WERI-Rb-1 (cell line): ENCODE measurements around the gene PRSS38.
"Not testable (repeated sequence)": the region's sequence is repeated elsewhere in the genome, so short reads cannot be mapped to it uniquely, and the experiment has no call there.

Experiments used
- DNase-seq: peaks from one replicate; pipeline ENCODE4 v3.0.0-alpha.2; 2020
- H3K27ac ChIP-seq: fragments of 250-450 bp; sonication (Bioruptor Pico); 2 replicates; pipeline ENCODE4 v1.5.1; 2020; ENCODE audit warnings: mild to moderate bottlenecking, moderate library complexity
- H3K27me3 ChIP-seq: fragments of 250-450 bp; sonication (Bioruptor Pico); 2 replicates; pipeline ENCODE4 v1.5.1; 2021; ENCODE audit warnings: mild to moderate bottlenecking, low read depth, moderate library complexity; ENCODE audit not compliant: insufficient read depth, severe bottlenecking
- H3K36me3 ChIP-seq: fragments of 250-450 bp; sonication (Bioruptor Pico); 2 replicates; pipeline ENCODE4 v1.5.1; 2020; ENCODE audit warnings: mild to moderate bottlenecking, moderate library complexity
- H3K4me3 ChIP-seq: 2 replicates; pipeline ENCODE4 v1.5.1; 2011; ENCODE audit warnings: low read depth, mild to moderate bottlenecking, control low read depth, low read length
- H3K9me3 ChIP-seq: fragments of 250-450 bp; sonication (Bioruptor Pico); 2 replicates; pipeline ENCODE4 v1.5.1; 2021; ENCODE audit warnings: mild to moderate bottlenecking, moderate library complexity; ENCODE audit not compliant: severe bottlenecking
- CTCF ChIP-seq: IDR thresholded peaks from 2 replicates; pipeline ENCODE4 v1.5.1; 2011; ENCODE audit warnings: low read depth, mild to moderate bottlenecking, control low read depth, inconsistent platforms, low read length

The PRSS38 gene

DNA sequence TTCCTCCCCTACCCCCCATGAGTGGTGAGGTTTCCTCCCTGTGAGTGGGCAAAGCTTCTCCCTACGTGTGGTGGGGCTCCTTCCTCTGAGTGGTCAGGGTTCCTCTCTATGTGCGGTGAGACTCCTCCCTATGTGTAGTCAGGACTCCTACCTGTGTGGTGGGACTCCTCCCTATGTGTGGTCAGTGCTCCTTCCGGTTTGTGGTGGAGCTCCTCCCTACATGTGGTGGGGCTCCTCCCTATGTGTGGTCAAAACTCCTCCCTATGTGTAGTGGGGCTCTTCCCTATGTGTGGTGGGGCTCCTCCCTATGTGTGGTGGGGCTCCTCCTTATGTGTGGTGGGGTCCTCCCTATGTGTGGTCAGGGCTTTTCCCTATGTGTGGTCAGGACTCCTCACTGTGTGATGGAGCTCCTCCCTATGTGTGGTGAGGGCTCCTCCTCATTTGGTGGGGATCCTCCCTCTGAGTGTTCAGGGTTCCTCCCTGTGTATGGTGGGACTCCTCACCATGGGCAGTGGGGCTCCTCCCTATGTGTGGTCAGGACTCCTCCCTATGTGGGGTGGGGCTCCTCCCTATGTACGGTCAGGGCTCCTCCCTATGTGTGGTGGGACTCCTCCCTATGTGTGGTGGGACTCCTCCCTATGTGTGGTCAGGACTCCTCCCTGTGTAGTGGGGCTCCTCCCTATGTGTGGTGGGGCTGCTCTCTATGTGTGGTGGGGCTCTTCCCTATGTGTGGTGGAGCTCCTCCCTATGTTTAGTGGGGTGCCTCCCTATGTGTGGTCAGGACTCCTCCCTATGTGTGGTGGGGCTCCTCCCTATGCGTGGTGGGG, 29.1 kb downstream of the PRSS38 start:
- H3K27ac ChIP-seq: no peak overlapping the region
- no peak for TF ChIP-seq CTCF
- no peaks in the 10 kb centered on the region for H3K27me3 ChIP-seq
- no peak overlapping the region for H3K4me3 ChIP-seq
- H3K36me3 ChIP-seq: no peaks in the 10 kb centered on the region
- H3K9me3 ChIP-seq: no peaks in the 10 kb centered on the region
- no peak for DNase-seq

DNA sequence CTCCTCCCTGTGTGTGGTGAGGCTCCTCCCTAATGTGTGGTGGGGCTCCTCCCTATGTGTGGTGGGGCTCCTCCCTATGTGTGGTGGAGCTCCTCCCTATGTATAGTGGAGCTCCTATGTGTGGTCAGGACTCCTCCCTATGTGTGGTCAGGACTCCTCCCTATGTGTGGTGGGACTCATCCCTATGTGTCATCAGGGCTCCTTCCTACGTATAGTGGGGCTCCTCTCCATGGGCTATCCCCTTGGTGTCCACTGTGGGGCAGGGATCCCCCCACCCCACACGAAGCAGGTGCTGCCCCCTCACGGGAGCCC, 29.6 kb downstream of the PRSS38 start:
- H3K9me3 ChIP-seq: no peaks in the 10 kb centered on the region
- DNase-seq: no peak
- no peaks in the 10 kb centered on the region for H3K36me3 ChIP-seq
- no peak overlapping the region for H3K4me3 ChIP-seq
- H3K27me3 ChIP-seq: no peaks in the 10 kb centered on the region
- H3K27ac ChIP-seq: no peak overlapping the region
- no peak for TF ChIP-seq CTCF

DNA sequence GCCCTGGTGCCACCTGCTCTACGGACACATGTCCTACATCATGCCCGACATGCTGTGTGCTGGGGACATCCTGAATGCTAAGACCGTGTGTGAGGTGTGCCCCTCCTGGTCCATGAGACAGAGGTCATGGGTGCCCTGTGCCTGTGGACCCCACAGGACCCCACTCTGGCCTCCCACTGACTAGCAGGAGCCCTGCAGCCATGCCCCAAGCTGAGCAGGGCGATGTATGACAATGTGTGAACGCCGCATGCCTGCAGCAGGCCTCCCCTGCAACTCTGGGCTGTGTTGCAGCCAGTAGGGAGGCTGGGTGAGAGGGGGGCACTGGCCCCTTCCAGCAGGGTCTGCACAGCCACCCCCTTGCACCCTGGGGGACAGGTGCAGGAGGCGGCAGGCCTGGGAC, 30.0 kb downstream of the PRSS38 start:
- Histone ChIP-seq H3K36me3 (no peaks in the 10 kb centered on the region), H3K9me3 (no peaks in the 10 kb centered on the region), H3K4me3 (no peak overlapping the region), H3K27me3 (no peaks in the 10 kb centered on the region), H3K27ac (no peak overlapping the region)
- no peak for TF ChIP-seq CTCF
- DNase-seq: no peak

DNA sequence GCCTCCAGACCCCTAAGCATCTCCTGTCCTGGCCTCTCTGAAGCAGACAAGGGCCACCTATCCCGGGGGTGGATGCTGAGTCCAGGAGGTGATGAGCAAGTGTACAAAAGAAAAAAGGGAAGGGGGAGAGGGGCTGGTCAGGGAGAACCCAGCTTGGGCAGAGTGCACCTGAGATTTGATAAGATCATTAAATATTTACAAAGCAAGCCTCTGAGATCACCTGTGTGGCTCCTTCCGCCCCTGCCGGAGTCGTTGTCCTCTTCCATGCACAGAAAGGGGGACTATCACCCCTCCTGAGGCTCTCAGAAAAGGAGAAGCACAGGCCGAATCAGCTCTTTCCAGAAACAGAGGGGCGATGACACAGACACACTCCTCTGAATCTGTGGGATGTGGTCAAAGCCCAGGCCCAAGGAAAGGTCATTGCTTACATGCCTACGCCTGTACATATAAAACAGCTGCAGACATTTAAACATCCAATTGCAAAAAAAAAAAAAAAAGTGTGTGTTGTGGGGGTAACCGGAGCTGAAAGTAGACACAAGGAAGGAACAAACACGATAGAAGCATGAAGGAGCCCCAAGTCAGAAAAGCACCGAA, 30.9 kb downstream of the PRSS38 start:
- Histone ChIP-seq H3K27ac (no peak overlapping the region), H3K36me3 (no peaks in the 10 kb centered on the region), H3K9me3 (no peaks in the 10 kb centered on the region), H3K4me3 (no peak overlapping the region), H3K27me3 (no peaks in the 10 kb centered on the region)
- DNase-seq: no peak
- no peak for TF ChIP-seq CTCF

DNA sequence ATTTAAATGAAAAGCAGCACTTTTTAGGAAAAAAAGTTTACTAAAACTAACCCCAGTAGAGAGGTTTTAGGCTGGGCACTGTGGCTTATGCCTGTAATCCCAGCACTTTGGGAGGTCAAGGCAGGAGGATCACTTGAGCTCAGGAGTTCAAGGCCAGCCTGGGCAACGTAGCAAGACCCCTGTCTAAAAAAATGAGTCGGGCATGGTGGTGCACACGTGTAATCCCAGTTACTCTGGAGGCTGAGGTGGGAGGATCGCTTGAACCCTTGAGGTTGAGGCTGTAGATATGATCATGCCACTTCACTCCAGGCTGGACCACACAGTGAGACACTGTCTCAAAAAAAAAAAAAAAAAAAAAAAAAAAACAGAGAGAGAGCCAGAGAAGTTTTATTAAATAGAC, 31.6 kb downstream of the PRSS38 start:
- not testable (repeated sequence) for H3K36me3 ChIP-seq, DNase-seq, H3K27me3 ChIP-seq, H3K9me3 ChIP-seq, H3K4me3 ChIP-seq, H3K27ac ChIP-seq

DNA sequence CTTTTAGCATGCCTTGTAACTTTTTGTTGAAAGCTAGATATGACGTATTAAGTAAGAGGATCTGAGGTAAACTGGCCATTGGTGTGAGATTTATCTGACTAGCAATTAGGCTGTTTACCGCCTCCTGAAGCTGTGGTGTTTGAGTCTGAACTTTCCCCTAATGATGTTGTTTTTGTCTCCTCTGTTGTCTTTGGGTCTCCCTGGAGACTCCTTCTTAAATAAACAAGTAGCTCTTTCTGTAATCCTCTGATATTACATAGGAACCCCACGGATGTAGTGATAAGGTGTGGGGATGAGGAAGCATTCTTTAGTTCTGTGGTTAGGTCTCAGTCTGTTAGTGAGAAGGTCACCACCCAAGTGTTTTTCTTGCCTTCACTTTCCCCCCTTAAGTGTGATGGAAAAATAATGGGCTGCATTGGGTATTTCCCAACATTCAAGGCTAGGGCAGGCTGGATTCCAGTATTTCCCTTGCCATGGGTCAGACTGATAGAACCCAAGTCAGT, 33.0 kb downstream of the PRSS38 start:
- Histone ChIP-seq H3K4me3 (no peak overlapping the region), H3K9me3 (no peaks in the 10 kb centered on the region), H3K27ac (no peak overlapping the region), H3K36me3 (no peaks in the 10 kb centered on the region), H3K27me3 (no peaks in the 10 kb centered on the region)
- no peak for DNase-seq
- no peak for TF ChIP-seq CTCF
